Endothelial cell of umbilical vein (primary cell): ENCODE data around the gene ACTR3.

Source experiments
- EZH2 ChIP-seq: IDR thresholded peaks from 2 replicates; pipeline ENCODE4 v1.6.1; 2012; ENCODE audit warnings: borderline replicate concordance, low read depth, mild to moderate bottlenecking, moderate library complexity, low read length, inconsistent platforms; ENCODE audit not compliant: severe bottlenecking
- POLR2A ChIP-seq: IDR thresholded peaks from 2 replicates; pipeline ENCODE4 v1.6.1; 2012; ENCODE audit warnings: low read depth, mild to moderate bottlenecking, control low read depth, low read length

GRCh38 chr2:113974727-113975126, 84.8 kb downstream of the ACTR3 start:
- TF ChIP-seq EZH2 (no peak), POLR2A (no peak)
